ENCODE results near the gene RCN2.

RCN2 gene

GRCh38 chr15:76994001-76994400 lies 62.5 kb downstream of the RCN2 start:
- Mint-ChIP-seq H3K4me1 (peaks cover 39% of the 10 kb centered on the region), H3K4me3 (no peak overlapping the region), H3K36me3 (ENCODE audit: low read depth) (no peaks in the 10 kb centered on the region), H3K27me3 (ENCODE audit: low read depth, poor library complexity) (peaks cover 19% of the 10 kb centered on the region), H3K27ac (no peak overlapping the region), H3K9me3 (no peaks in the 10 kb centered on the region)
- no peak for DNase-seq
- TF ChIP-seq, protein P1, sequence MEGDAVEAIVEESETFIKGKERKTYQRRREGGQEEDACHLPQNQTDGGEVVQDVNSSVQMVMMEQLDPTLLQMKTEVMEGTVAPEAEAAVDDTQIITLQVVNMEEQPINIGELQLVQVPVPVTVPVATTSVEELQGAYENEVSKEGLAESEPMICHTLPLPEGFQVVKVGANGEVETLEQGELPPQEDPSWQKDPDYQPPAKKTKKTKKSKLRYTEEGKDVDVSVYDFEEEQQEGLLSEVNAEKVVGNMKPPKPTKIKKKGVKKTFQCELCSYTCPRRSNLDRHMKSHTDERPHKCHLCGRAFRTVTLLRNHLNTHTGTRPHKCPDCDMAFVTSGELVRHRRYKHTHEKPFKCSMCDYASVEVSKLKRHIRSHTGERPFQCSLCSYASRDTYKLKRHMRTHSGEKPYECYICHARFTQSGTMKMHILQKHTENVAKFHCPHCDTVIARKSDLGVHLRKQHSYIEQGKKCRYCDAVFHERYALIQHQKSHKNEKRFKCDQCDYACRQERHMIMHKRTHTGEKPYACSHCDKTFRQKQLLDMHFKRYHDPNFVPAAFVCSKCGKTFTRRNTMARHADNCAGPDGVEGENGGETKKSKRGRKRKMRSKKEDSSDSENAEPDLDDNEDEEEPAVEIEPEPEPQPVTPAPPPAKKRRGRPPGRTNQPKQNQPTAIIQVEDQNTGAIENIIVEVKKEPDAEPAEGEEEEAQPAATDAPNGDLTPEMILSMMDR (IDR thresholded peaks at IDR 0.05): no peak

- no peaks in the 10 kb centered on the region for H3K9me3 Mint-ChIP-seq
- H3K36me3 Mint-ChIP-seq (ENCODE audit: low read depth): no peaks in the 10 kb centered on the region
- no peak overlapping the region for H3K27ac Mint-ChIP-seq
- H3K4me1 Mint-ChIP-seq: peaks cover 34% of the 10 kb centered on the region
- no peak overlapping the region for H3K4me3 Mint-ChIP-seq
- TF ChIP-seq, protein P1 (IDR thresholded peaks at IDR 0.05): no peak
- peaks cover 24% of the 10 kb centered on the region for H3K27me3 Mint-ChIP-seq (ENCODE audit: low read depth, poor library complexity)
- no peak for DNase-seq
Measured at GRCh38 chr15:76994496-76994895, 62.9 kb downstream of the RCN2 start.

GRCh38 chr15:76994971-76995945 lies 63.7 kb downstream of the RCN2 start, which contains the start of gene PSTPIP1:
TSS of gene PSTPIP1 (plus strand) at chr15:76995126. CDS start at chr15:76995574, 448 bp downstream.
- H3K9me3 Mint-ChIP-seq: no peaks in the 10 kb centered on the region

GRCh38 chr15:76996076-76996525 lies 64.6 kb downstream of the RCN2 start:
- TF ChIP-seq, protein P1 (IDR thresholded peaks at IDR 0.05): no peak
- peaks cover 18% of the 10 kb centered on the region for H3K4me1 Mint-ChIP-seq
- no peak overlapping the region for H3K4me3 Mint-ChIP-seq
- no peaks in the 10 kb centered on the region for H3K9me3 Mint-ChIP-seq
- peaks cover 18% of the 10 kb centered on the region for H3K27me3 Mint-ChIP-seq (ENCODE audit: low read depth, poor library complexity)
- H3K27ac Mint-ChIP-seq: no peak overlapping the region
- no peak for DNase-seq
- H3K36me3 Mint-ChIP-seq (ENCODE audit: low read depth): no peaks in the 10 kb centered on the region

More at GRCh38 chr15:76994971-76995945, 63.7 kb downstream of the RCN2 start, which contains the start of gene PSTPIP1:
- Mint-ChIP-seq H3K4me3 (no peak within 1 kb of the TSS), H3K27ac (no peak within 1 kb of the TSS), H3K36me3 (ENCODE audit: low read depth) (no peaks in the 10 kb centered on the region), H3K4me1 (peaks cover 26% of the 10 kb centered on the region), H3K27me3 (ENCODE audit: low read depth, poor library complexity) (peaks cover 25% of the 10 kb centered on the region)
- DNase-seq: no peak
- TF ChIP-seq, protein P1 (IDR thresholded peaks at IDR 0.05): no peak

DNA sequence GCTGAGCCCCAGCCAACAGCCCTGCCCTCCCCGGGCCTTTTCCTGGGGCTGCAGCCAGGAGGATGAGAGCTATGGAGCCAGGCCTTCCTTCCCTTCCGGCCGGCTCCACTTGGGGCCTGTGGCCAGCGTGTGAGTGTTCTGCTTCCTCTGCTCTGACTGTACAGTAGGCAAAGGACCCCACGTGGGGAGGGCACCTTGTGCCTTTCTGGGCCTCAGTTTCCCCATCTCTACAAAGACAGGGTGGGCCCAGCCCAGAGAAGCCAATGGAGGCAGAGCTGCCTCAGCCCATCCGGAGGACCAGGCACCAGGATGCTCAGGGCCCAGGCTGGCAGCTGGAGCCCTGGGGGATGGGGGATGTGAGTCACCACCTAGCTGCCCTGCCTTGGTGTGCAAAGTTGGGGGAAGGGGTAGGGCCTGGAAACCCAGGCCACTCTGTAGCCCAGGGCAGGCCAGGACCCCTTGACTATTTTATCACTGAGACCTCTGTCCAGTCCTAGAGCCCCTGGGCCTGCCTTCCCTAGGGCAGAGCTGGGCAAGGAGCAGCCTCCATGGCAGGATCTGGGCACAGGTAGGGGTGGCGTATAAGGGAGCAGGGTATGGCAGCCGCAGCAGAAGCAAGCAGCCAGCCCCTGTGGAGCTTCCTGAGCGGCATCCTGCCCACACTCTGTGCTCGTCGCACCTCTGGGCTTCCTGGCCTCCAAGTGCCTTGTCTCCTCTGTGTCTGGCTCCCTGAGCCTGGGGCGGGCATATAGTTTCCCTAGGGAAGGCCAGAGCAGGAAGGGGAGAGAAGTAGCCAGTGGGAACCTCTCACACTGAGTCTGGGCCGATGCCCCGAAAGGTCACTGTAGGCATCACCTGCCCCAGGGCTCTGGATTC lies 65.2 kb downstream of the RCN2 start:
- TF ChIP-seq, protein P1 (IDR thresholded peaks at IDR 0.05): no peak
- Mint-ChIP-seq H3K27ac (no peak overlapping the region), H3K36me3 (ENCODE audit: low read depth) (no peaks in the 10 kb centered on the region), H3K4me1 (peaks cover 11% of the 10 kb centered on the region), H3K9me3 (no peaks in the 10 kb centered on the region), H3K4me3 (no peak overlapping the region), H3K27me3 (ENCODE audit: low read depth, poor library complexity) (peaks cover 21% of the 10 kb centered on the region)
- DNase-seq: no peak

Data from nephron progenitor cell (in vitro differentiated cells).